Fibroblast of upper back skin (primary cell): ENCODE results near the gene KRTAP10-11.
"Not testable (repeated sequence)": the region's sequence is repeated elsewhere in the genome, so short reads cannot be mapped to it uniquely, and the experiment has no call there.

ENCODE experiments used
- DNase-seq: peaks from one replicate; pipeline ENCODE4 v3.0.0-alpha.2; 2013

Gene KRTAP10-11

DNA sequence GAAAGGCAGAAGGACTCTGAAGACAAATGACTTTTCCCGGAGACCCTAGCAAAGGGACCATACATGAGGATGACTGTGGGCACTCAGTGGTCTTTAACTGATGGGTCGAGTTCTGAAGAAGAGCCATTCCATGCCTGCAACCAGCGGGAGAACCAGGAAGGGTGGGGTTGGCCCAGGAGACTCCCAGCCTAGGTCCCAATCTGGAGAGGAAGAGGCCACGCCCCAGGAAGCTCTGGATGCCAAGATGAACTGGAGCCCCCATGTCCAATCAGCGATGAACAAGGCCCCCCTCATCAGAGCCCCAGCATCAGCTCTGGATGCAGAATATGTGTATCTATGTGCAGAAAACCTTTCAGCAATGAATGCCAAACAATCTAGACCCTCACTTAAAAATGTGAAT is 5.5 kb upstream of the KRTAP10-11 start:
- DNase-seq: no peak

GRCh38 chr21:44643741-44644310 is 2.4 kb upstream of the KRTAP10-11 start:
- no peak for DNase-seq

DNA sequence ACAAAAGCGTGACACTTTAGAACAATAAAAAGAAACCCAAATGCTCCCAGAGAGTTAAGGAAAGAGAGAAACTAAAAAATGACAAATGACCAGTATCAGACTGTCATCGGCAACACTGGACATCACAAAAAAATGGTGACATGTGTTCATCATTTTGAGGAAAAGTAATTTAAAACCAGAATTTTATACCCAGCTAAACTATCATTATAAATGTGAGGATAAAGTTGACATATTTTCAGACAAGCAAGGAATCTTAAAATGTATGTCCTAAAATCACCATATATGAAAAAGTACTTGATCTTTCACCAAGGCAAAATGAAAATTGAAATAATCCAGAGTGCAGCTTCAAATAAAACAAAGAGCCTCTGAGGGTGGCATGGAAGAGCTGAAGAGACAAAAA is 1.3 kb upstream of the KRTAP10-11 start:
- DNase-seq: no peak

DNA sequence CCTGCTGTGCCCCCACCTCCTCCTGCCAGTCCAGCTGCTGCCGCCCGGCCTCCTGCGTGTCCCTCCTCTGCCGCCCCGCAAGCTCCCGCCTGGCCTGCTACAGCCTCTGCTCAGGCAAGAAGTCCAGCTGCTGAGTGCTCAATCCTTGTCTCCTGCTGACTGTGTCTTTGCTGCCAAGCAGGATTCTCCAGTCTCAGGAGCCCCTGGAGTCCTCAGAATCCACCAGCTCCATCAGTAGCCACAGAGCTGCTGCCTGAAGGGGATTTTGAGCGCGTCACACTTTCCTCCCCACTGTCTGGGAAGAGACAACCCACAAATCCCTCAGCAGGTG is 973 bp downstream of the KRTAP10-11 start:
- no peak for DNase-seq

DNA sequence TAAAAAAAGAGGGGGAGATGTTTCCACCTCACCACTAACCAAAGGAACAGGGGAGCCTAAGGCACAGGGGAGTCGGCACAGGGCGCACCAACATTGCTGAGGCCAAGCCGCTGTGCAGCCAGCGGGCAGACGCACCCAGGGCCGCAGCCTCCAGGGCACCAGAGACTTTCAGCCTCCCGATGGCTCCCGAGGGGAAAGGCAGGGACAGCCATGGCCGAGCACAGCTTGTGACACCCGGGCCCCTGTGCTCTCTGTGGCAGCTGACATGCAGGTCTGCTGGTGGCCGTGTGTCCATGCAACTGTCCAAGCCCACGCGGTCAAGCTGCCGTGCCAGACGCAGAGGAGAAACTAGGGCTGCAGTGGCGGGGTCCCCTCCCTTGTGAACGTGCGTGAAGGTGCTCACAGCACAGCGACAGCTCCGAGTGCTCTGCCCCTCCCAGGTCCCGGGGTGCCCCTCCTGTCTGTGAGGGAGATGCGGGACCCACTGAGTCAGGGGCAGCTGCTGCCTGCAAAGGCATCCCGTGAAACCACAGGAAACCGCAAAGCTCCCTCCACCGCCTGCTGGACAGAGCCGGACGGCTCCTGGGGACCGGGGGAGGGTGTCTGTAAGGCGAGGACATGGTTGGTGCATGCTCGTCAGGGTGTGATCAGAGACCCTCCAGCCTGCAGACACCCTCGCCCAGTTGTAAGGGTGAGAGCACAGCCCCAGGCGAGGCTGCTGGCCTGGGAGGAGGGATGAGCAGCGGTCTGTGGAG is 2.5 kb downstream of the KRTAP10-11 start:
- DNase-seq: no peak

GRCh38 chr21:44649521-44650100 is 3.4 kb downstream of the KRTAP10-11 start:
- no peak for DNase-seq

DNA sequence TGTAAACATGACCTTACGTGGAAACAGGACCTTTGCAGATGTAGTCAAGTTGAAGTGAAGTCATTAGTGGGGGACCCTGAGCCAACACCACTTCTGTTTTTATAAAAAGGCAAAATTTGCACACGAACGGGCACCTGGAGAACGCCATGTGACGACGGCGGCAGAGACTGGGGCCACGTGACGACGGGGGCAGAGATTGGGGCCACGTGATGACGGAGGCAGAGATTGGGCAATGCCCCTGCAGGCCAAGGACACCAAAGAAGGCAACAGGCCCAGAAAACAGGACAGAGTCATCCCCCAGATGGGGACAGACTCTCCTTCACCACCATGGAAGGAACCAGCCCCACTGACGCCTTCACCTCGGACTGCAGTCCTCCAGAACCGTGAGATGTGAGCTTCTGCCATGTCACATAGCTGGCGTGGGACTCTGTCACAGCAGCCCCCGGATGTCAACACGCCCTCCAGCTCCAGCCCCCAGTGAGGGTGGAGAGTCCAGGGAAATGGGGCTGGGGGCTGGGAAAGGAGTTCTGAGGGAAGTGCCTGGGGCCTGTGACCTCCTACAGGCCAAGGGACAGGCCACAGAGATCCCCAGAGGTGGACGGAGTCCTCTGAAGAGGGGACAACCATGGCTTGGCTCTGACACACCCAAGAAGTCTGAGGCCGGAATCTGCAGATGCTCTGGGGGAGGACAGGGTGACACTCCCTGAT is 4.2 kb downstream of the KRTAP10-11 start:
- DNase-seq: no peak

- no peak for DNase-seq
These were observed 4.9 kb downstream of the KRTAP10-11 start for GRCh38 chr21:44650973-44651675.

DNA sequence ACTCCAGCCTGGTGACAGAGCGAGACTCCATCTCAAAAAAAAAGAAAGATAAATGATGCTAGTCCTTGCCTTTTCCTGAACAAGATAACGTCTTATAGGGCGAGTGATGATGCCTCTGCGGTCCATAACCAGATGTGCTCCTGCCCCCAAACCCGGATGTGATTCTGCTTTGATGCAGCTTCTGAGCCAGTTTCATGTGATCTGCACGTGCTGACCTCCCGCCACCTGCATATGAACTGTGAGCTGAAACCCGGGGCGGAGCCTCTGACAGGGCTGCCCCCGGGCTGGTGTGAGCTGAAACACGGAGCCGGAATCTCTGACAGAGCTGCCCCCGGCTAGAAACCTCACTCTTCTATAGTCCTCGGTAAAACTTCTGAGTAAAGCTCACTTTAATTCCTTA is 6.9 kb downstream of the KRTAP10-11 start:
- DNase-seq: no peak

DNA sequence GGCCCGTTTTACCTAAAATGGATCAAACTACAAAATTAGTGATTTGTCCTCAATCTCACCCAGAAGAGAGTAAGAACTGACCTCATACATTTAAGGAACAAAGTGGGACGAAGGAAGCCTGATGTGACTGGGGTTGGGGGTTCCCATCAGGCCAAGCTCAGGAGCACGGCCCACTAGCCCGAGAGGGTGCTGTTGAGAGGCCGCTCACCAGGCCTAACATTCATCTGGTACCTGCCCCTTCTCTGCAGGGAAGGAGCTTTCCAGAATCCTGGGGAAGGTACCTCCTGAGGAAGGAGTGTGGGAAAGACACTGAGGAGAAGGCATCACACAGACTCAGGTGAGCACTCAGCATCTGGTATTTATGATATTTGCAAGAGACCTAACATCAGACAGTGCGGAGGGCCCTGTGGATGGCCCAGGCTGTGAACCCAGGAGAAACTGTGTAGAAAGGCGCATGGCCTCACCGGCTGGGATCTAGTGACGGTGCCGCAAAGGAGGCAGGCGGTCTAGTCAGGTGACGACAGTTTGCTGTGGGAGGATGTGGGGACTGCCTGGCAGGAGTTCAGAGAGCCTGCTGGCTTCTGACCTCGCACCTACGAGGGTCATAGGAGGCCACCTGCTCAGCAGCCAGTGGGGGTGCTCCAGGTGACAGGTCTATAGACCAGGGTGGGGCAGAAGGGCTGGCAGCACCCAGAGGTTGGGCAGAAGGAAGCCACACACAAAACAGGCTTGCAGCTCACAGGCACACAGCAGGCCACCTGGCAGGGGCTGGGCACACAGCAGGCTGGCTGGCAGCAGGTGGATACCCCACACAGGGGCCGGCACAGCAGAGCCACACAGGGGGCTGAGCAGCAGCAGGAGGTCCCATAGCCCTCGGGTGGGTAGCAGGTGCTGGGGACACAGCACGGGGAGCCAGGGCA is 7.7 kb downstream of the KRTAP10-11 start:
- DNase-seq: no peak

GRCh38 chr21:44654576-44655175 is 8.5 kb downstream of the KRTAP10-11 start, which contains the start of gene KRTAP12-4:
Gene KRTAP12-4, minus strand, starts transcription at chr21:44654659. Its CDS starts 45 bp downstream, at chr21:44654614.
- DNase-seq: no peak

DNA sequence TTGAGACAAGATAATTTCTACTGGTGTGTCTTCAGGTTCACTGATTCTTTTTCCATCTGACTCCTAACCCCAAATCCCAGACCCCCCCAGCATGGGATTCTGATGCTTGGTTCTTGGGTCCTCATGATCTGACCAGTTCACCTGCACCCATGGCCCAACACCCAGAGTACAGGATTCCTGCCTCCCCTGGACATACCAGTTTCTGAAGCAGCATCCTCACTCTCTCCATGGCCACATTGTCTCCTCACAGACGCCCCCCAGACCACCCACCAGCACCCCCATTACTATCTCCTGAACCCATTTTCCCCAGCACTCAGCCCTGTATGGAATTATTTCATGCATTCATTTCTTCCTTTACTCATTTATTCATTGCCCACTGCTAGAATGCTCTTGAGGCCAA is 10.7 kb downstream of the KRTAP10-11 start:
- no peak for DNase-seq

- DNase-seq: no peak
These were observed 11.7 kb downstream of the KRTAP10-11 start, which contains the start of gene KRTAP12-3 for GRCh38 chr21:44657635-44658540. Gene KRTAP12-3, plus strand, starts transcription at chr21:44657932. Its CDS starts 48 bp downstream, at chr21:44657980.

GRCh38 chr21:44658541-44658910 is 12.3 kb downstream of the KRTAP10-11 start:
- no peak for DNase-seq

GRCh38 chr21:44658913-44659595 is 12.8 kb downstream of the KRTAP10-11 start:
- DNase-seq: no peak

DNA sequence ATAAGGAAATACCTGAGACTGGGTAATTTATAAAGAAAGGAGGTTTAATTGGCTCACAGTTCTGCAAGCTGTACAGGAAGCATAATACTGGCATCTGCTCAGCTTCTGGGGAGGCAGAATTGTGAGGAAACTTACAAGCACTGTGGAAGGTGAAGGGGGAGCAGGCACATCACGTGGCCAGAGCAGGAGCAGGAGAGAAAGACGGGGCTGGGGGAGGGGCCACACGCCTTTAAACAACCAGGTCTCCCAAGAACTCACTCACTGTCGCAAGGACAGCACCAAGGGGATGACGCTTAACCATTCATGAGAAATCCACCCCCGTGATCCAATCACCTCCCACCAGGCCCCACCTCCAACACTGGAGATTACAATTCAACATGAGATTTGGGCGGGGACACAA is 15.4 kb downstream of the KRTAP10-11 start:
- DNase-seq: not testable (repeated sequence)

DNA sequence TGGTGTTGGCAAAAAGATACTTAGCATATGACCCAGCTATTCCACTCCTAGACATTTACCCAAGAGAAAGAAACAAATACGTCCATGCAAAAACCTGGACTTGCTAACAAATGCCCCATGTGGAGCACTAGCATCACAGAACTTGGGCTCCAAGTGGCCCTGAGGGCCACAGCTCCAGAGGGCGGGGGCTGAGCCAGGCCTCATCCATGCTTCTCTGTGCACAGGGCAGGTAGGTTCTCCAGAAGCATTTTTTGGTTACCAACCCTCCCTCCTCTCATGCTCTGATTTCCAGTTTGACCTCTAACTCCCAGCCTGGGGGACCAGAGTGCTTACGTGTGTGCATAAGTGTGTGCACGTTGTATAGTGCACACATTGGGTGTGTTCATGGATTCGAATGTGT is 18.5 kb downstream of the KRTAP10-11 start:
- DNase-seq: no peak

GRCh38 chr21:44666401-44667320 is 20.4 kb downstream of the KRTAP10-11 start, which contains the start of gene KRTAP12-2:
Gene KRTAP12-2, minus strand, starts transcription at chr21:44666927. Its CDS starts 41 bp downstream, at chr21:44666886.
- no peak for DNase-seq
